GM19238 (cell line): ENCODE results near the gene NLGN2.

Experiments
- DNase-seq: peaks from one replicate; pipeline ENCODE4 v3.0.0; 2011; ENCODE audit warnings: low spot score; ENCODE audit not compliant: insufficient read length

Gene NLGN2

DNA sequence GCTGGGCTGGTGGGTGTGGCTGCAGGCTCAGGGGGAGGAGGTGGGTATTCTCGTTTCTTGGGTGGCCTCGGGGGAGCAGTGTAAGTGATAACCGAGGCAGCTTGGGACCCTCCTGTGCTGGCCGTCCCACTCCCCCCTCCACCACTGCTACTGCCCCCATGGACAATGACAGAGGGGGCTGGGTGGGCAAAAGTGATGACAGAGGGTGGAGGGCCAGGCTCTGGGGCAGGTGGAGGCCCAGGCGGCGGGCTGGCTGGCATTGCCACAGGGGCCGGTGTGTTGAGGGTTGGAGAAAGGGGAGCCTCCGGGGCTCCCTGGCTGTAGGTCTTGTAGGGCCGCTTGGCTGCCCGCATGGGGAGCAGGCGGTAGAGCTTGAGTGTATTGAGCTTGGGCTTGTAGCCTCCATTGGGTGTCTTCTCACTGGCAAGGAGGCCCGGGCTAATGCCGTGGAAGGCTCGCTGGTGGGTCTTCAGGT lies 55.8 kb downstream of the NLGN2 start:
- DNase-seq: no peak

DNA sequence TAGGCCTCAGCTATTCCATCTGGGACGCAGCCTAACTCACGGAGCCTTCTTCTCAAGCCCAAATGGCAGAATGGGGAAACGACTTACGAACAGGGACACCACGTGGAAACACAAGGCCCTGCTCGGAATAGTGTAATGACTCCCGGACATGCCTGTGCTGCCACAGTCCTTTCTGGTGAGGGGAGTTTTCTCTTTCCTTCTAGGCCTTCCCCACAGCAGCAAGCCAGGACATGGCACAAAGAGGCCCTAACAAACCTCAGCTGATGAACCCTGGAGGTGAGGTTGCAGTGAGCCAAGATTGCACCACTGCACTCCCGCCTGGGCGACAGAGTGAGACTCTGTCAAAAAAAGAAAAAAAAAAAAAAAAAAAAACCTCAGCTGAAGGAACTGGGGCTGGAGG lies 56.4 kb downstream of the NLGN2 start:
- DNase-seq: no peak

DNA sequence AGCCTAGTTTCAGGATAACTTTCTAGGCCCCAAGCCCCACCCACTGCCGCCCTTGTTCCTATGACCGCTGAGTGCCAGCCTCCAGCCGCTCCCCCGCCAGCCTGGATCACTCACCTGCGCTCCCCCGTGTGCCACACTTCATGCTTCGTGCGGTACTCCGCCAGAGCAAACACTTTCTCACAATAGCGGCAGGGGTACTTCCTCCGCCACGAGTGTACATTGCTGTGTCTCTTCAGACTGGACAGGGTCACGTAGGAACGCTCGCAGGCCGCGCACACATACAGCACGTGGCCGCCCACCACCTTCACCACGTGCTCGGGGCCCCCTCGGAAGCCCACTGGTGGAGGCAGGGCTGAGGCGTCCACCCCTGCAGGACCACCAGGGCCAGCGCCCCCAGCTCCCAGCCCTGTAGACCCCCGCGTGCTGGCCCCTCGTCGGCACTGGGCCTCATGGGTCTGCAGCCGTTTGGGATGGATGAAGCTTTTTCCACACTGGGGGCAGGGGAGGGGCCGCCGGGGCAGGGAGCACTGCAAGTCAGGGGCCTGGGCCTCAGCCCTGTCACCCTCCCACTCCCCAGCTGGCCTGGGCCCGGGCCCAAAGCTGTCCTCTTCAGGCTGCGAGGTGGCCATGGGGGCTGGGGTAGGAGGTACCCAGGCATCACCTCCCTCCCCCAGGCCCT lies 58.1 kb downstream of the NLGN2 start:
- DNase-seq: no peak

DNA sequence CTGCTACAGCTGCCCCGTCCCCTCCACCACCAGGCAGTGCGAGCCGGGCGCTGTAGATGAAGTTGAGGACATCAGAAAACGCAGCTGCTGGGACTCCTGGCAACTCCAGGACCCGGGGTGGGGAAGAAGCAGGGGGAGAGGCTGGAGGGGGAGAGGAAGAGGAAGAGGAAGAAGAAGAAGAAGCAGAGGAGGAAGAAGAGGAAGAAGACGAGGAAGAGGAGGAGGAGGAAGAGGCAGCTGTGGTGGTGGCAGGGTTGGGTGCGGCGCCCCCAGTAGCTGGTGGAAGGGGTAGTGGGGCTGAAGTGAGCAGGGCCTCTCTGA lies 58.6 kb downstream of the NLGN2 start:
- DNase-seq: no peak

DNA sequence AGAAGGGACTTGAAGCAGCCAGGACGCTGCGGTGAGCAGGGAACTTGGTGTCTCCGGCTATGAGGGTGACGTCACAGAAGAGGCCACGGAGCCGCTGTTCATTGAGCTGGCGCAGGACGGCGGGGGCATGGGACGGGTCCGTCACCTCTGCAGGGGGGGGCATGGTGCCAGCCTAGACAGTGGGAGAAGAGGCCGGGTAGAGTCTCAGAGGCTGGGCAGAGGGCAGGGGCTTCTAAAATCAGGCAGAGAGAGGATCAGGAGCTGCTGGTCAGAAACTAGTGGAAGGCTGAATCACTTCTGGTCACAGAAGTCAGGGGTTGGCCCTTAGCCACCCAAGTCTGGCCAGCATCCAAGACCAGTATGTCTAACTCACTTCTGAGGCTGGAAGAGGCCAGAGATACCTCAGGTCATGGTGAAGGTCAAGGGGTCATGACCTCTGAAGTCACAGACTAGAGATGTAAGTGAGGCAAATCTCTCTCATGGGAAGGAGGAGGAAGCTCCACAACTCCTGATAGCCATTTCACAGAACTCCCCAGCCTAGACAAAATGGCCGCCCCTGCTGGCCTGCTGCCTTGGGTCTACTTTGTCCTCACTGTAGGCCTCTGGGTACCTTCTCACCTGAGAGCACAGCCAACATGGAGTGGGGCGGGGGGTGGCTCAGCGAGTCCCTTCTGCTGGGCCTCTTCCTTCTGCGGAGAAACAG lies 59.1 kb downstream of the NLGN2 start:
- DNase-seq: no peak

DNA sequence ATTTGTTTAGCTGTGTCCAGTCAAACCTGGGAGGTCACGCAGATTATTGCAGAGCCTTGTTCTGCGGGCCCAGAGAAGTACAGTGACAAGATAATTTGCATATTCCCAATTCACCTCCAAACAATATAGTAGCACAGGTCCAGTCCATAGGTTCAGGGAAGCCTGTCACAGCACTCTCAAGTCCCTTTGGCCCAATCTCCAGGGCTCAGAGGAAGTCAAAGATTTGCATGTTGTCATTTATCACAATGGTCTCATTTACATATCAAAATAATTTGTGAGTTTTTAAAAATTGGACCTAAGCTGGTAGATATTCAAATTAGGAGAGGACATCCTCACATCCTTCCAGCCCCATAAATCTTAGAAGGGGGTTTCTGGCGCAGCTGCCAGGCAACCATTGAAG lies 59.9 kb downstream of the NLGN2 start:
- no peak for DNase-seq

DNA sequence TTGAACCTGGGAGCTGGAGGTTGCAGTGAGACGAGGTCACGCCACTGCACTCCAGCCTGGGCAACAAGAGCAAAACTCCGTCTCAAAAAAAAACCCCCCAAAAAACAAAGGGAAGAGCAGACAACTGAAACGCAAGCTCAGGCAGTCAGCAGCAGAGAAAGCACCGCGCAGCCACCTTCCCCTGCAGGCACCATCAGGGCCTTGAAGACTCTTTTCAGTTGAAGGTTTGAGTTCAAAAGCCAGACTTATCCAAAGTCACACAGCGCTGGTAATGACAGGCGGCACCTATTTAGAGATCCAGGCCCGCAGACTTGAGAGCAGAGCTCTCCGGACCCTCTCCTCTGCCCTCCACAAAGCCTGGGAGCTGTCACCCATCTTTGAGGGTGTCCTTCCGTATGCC lies 60.6 kb downstream of the NLGN2 start:
- no peak for DNase-seq

DNA sequence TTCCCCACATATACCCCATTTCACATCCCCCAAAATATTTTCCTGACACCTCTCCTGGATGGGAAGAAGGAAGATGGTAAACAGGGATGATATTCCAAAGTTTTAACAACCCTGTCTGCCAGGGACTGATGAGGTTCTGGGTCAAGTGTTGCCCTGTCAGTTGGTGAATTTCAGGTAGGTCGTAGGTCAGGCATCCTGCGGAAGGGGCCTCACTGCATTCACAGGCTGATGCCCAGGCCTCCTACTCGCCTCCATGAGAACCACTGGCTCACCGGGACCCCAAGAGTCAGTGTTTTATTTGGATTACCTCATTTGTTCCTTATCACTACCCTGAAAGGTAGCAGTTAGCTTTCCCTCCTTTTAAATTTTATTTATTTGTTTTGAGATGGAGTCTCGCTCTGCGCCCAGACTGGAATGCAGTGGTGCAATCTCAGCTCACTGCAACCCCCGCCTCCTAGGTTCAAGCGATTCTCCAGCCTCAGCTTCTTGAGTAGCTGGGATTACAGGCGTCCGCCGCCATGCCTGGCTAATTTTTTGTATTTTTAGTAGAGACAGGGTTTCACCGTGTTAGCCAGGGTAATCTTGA lies 61.3 kb downstream of the NLGN2 start:
- DNase-seq: no peak
